HG03457 (cell line): ENCODE data around the gene CUX1.
"Not testable (repeated sequence)": the region's sequence is repeated elsewhere in the genome, so short reads cannot be mapped to it uniquely, and the experiment has no call there.

Source experiments
- ATAC-seq: cut with Tn5 transposase; IDR thresholded peaks from one replicate; pipeline ENCODE4 v1.9.1; 2021; ENCODE audit warnings: moderate number of reproducible peaks; ENCODE audit not compliant: unreplicated experiment

CUX1 gene

GRCh38 chr7:101868191-101868950, 50.9 kb downstream of the CUX1 start:
- no peak for ATAC-seq

DNA sequence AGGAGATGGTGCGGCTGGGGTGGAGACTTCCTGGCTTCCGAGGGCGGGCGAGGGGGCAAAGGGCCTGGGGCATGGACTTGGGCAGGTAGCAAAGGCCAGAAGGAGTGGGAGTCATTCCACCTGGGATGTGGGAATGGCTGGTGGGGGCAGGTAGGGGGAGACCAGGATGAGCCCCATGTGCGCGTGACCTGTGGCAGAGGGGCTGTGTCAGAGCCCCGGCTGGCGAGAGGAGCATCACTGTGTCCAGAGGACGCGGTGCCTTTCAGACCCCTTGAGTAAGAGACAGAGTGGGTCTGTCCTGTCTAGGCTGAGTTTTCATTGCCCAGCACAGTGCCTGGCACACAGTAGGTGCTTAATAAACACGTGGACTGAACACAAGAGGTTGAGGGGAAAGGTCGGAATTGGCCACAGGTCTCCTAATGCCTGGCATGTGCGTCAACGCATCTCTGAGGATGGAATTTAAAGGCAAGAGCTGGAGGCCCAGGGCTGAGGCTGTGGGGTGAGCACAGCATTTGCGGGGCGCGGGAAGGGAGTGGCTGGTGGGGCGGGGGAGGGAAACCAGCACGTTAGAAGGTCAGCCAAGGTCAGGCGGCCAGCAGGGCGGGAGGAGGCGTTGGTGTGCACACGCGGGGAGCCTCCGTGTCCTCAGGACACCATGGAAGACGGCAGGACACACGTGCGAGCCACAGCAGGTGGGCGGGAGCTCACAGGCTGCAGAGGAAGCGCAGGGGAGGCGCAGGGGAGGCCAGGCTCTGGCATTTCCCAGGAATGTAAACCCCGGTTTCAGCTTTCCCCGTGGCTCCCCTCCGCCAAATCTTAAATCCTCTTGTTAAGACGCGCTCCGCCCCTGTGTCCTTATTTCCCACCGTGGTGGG, 51.8 kb downstream of the CUX1 start:
- no peak for ATAC-seq

- no peak for ATAC-seq
Measured at GRCh38 chr7:101869901-101870290, 52.5 kb downstream of the CUX1 start.

DNA sequence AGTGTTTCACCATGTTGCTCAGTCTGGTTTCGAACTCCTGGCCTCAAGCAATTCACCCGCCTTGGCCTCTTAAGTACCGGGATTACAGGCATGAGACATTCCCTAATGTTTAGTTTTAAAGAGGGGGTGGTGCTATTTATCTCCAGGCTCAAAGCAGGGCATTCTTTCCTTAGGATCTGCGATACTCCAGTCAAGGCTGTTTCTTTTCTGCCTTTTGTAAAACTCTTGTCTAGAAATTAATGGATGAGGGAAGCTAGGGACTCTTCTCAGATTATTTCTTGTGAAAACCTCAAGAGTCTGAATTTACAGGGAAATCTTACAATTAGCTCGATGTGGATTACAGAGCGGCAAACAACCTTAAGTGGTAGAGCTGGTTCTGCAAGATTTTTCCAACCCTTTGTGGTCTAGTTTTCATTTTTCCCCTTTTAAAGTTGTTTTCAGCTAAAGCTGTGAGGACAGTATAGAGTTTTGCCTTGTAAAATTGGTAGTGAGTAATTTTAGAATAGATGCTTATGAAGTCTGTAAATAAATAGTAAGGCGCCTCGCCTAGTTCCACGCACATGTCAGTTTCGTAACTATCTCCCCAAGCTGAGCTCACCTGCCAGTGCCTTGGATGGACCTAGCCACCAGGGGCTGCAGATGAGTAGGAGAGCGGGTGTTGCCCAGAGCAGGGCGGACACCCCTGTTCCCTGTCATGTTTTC, 53.1 kb downstream of the CUX1 start:
- no peak for ATAC-seq

DNA sequence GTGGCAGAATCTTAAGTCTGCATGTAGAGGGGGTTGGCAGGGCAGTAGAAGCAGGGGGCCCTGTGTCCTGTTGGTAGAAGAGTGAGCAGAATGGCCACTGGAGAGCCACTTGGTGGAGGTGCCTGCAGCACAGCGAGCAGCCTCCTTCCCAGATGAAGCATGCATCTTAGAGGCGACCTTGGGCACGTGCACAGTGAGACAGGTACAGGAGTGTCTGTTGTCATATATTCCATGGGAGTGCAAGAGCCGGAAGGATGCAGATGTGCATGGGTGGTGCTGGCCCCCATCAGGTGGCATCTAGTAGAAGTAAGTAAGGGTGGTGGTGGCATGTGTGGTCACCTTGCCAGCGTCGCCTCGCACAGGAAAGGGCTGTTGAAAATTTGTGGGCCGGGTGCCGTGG, 53.9 kb downstream of the CUX1 start:
- ATAC-seq, result no peak

- ATAC-seq, result no peak
Measured at GRCh38 chr7:101874028-101874427, 56.6 kb downstream of the CUX1 start.

GRCh38 chr7:101875283-101875846, 57.9 kb downstream of the CUX1 start:
- ATAC-seq, result no peak

- ATAC-seq, result no peak
Measured at GRCh38 chr7:101877882-101878591, 60.6 kb downstream of the CUX1 start.

- ATAC-seq, result no peak
Measured at GRCh38 chr7:101878938-101879337, 61.5 kb downstream of the CUX1 start.

DNA sequence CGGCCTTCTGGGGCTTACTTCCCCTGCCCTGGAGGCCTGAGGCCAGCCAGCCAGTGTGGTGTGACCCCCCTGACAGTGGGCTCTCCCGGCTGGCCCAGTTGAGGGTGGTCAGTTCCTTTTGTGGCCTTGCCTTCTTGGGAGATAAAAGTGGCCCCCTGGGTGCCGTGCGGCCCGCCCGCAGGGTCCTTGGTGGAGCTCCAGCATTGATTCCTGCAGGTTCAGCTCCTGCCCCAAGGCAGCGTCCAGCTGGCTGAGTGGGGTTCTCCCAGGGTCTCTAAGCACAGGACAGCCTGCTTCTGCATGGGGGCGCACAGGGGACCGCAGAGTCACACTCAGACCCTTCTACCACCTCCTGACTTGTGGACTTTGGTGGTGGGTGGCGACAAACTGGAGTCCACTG, 62.1 kb downstream of the CUX1 start:
- ATAC-seq, result no peak

GRCh38 chr7:101880282-101881054, 63.0 kb downstream of the CUX1 start:
- ATAC-seq, result no peak

GRCh38 chr7:101882005-101882421, 64.6 kb downstream of the CUX1 start:
- no peak for ATAC-seq

DNA sequence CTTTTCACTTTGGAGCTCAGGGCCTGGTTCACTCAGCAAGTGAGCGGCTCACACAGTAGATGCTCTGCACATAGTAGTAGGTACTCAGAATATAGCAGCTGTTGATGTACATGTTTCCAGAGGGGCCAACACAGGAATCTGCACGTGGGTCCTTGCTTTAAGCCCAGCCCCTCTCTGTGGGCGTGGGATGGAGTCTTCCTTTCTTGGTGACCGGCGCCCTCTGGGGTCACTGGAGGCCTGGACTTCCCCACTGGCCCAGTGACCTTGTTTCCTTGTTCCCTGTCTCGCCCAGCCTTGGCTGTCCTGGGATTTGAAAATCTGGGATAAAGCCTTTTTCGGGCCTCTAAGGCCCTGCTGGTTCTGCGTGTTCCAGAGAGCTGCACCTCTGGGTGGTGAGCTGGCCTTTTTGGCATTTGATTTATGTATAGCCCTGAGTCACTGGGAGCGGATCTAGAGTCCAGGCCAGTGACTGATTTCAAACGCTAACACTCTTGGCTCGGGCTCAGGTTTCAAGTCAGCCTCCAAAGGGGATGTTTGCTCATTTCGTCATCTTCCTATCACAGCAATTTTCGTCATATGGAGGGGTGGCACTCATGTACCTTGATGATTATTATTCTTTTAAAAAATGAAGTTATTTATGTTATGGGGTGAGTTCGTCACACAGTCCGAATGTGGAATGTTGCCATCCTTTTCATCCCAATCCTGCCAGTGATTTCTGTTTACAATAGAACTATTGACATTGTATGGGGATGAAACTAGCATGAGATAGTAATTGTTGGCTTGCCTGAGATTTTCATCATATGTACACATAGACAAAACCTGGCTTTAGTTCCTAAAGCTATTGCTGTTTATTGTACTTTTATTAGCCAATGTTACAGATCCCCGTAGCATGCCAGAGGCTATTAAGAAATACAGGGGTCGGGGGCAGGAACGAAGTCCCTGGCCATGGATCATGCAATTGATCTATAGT, 65.5 kb downstream of the CUX1 start:
- no peak for ATAC-seq

- ATAC-seq, result no peak
Measured at GRCh38 chr7:101884671-101885596, 67.5 kb downstream of the CUX1 start.

GRCh38 chr7:101885597-101885955, 68.2 kb downstream of the CUX1 start:
- no peak for ATAC-seq

DNA sequence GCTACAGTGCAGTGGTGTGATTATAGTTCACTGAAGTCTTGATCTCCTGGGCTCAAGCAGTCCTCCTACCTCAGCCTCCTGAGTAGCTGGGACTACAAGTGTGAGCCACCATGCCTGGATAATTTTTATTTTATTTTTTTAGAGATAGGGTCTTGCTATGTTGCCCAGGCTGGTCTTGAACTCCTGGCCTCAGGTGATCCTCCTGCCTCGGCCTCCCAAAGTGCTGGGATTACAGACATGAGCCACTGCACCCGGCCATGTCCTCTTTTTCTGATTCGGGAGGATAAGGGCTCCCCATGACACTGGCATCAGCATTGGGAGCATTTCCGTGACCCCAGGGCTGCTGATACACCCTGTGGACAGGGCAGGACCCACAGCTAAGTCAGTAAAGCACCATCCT, 69.9 kb downstream of the CUX1 start:
- not testable (repeated sequence) for ATAC-seq

DNA sequence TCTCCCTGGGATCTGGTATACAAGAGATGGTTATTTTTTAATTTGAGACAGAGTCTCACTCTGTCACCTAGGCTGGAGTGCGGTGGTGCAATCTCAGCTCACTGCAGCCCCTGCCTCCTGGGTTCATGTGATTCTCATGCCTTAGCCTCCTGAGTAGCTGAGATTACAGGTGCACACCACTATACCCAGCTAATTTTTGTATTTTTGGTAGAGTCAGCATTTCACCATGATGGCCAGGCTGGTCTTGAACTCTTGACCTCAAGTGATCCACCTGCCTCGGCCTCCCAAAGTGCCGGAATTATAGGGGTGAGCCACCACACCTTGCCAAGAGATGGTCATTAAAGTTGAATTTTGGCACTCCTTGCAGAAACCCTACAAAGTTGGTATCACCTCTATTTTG, 71.1 kb downstream of the CUX1 start:
- not testable (repeated sequence) for ATAC-seq
